ENCODE measurements around the gene ATRAID. TPM values are rescaled to one million over a fixed set of nuclear protein-coding genes. Genes with fewer than 3 reads are reported as not detected.

Gene ATRAID
- total and polyA plus RNA-seq, 2 donors (not counting 3 experiments of a cell fraction or from before 2014, with no cell fraction given), result 84.3 to 283 TPM

DNA sequence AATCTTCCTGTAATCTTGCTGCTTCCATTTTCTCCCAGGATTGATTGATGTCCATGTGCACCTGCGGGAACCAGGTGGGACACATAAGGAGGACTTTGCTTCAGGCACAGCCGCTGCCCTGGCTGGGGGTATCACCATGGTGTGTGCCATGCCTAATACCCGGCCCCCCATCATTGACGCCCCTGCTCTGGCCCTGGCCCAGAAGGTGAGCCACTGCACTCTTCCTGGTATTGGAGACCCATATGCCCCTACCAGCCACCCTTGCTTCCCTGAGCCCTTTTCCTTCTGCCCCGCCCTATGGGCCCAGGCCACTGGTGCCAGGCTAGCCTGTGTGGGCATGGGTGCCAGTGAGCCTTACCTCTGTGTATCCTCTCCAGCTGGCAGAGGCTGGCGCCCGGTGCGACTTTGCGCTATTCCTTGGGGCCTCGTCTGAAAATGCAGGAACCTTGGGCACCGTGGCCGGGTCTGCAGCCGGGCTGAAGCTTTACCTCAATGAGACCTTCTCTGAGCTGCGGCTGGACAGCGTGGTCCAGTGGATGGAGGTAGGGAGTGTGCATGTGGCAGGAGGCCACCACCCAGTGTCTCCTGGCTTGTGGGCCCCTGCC lies 25.6 kb downstream of the ATRAID start:
- no peak overlapping the region for H3K9ac ChIP-seq (replicated peaks; ENCODE audit: extremely low read depth, insufficient read depth, low read length)
- H3K27ac ChIP-seq (ENCODE audit: insufficient read depth, low read depth, low read length), result no peak overlapping the region
- POLR2A ChIA-PET, result no interaction called here
- no peak overlapping the region for H3K4me3 ChIP-seq (replicated peaks in 1 of 3; ENCODE audit: insufficient read depth in 1 of 3, low read depth in 1 of 3, low read length in 3 of 3)
- TSS peak; percentile 12 for BruUV-seq (replicated peaks)
- no peaks in the 10 kb centered on the region for H3K27me3 ChIP-seq (ENCODE audit: control insufficient read depth in 2 of 2, insufficient read depth in 2 of 2, low read length in 2 of 2)
- no peaks in the 10 kb centered on the region for H3K79me2 ChIP-seq (ENCODE audit: control insufficient read depth, insufficient read depth, low read length)
- no peaks in the 10 kb centered on the region for H3K4me1 ChIP-seq (ENCODE audit: control insufficient read depth, extremely low read depth, insufficient read depth, low read length)
- H3K9me1 ChIP-seq (replicated peaks; ENCODE audit: control insufficient read depth, extremely low read depth, insufficient read depth, low read length), result no peaks in the 10 kb centered on the region
- dilution Hi-C loops (cut with MboI; ENCODE audit: extremely low pct_ligation_motif_present, low sequenced_read_pairs), result no loop called here
- H4K20me1 ChIP-seq (replicated peaks; ENCODE audit: control insufficient read depth, extremely low read depth, insufficient read depth, low read length), result no peaks in the 10 kb centered on the region
- H3K36me3 ChIP-seq (ENCODE audit: control insufficient read depth in 2 of 2, extremely low read depth in 1 of 2, insufficient read depth in 2 of 2, low read length in 2 of 2), result peaks cover 32 to 86% of the 10 kb centered on the region in 2 experiments
- intact Hi-C loops (cut with micrococcal nuclease), result no loop called here
- H2AFZ ChIP-seq (ENCODE audit: low read depth, low read length), result no peak overlapping the region
- H3K9me3 ChIP-seq (replicated peaks; ENCODE audit: control insufficient read depth, insufficient read depth, low read length), result no peaks in the 10 kb centered on the region
- no peak for DNase-seq (ENCODE audit: low read depth, low spot score)
- no peak overlapping the region for H3K4me2 ChIP-seq (ENCODE audit: insufficient read depth, low read length)
- FAIRE-seq, result no peak
- CTCF ChIA-PET, result interaction anchor here (3.0 kb wide), 1 partner anchor 43 kb away, joined by 9 read pairs; no protein-coding TSS in a partner anchor
- TF ChIP-seq EZH2 (IDR thresholded peaks at IDR 0.05; ENCODE audit: borderline replicate concordance, low read depth, low read length, severe bottlenecking) (no peak), GATA2 (IDR thresholded peaks at IDR 0.05; ENCODE audit: insufficient read depth, insufficient read length, low read depth, low read length) (no peak), FOS (IDR thresholded peaks at IDR 0.05; ENCODE audit: borderline replicate concordance, insufficient read depth, low read length) (no peak), MYC (IDR thresholded peaks at IDR 0.05; ENCODE audit: low read depth, low read length) (no peak), POLR2AphosphoS5 (IDR thresholded peaks at IDR 0.05; ENCODE audit: insufficient read depth, low read depth, low read length) (no peak), POLR2A (IDR thresholded peaks at IDR 0.05; ENCODE audit: low read depth, low read length) (no peak), JUN (IDR thresholded peaks at IDR 0.05; ENCODE audit: borderline replicate concordance, insufficient read depth, insufficient read length, low read depth) (no peak)
- TF ChIP-seq, protein P1, sequence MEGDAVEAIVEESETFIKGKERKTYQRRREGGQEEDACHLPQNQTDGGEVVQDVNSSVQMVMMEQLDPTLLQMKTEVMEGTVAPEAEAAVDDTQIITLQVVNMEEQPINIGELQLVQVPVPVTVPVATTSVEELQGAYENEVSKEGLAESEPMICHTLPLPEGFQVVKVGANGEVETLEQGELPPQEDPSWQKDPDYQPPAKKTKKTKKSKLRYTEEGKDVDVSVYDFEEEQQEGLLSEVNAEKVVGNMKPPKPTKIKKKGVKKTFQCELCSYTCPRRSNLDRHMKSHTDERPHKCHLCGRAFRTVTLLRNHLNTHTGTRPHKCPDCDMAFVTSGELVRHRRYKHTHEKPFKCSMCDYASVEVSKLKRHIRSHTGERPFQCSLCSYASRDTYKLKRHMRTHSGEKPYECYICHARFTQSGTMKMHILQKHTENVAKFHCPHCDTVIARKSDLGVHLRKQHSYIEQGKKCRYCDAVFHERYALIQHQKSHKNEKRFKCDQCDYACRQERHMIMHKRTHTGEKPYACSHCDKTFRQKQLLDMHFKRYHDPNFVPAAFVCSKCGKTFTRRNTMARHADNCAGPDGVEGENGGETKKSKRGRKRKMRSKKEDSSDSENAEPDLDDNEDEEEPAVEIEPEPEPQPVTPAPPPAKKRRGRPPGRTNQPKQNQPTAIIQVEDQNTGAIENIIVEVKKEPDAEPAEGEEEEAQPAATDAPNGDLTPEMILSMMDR (IDR thresholded peaks at IDR 0.05; ENCODE audit: extremely low read depth in 1 of 2, insufficient read depth in 1 of 2, low read depth in 1 of 2, low read length in 2 of 2), result no peak
- TF ChIP-seq, protein P2, sequence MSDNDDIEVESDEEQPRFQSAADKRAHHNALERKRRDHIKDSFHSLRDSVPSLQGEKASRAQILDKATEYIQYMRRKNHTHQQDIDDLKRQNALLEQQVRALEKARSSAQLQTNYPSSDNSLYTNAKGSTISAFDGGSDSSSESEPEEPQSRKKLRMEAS (IDR thresholded peaks at IDR 0.05; ENCODE audit: insufficient read depth, insufficient read length), result no peak

Measured in endothelial cell of umbilical vein (primary cell).